ENCODE data around the gene MME. TPM values are rescaled to one million over a fixed set of nuclear protein-coding genes. Genes with fewer than 3 reads are reported as not detected.
A peak's percentile ranks its signal among the peaks of the same experiment; 100 is the strongest.

The MME gene
- total RNA-seq, 2 donors from 2014 or later: 16.5 to 52.6 TPM

- ATAC-seq (no peak), DNase-seq (no peak)
- intact Hi-C loops (cut with DNase I): no loop called here
Measured at GRCh38 chr3:155179966-155180757, 100.0 kb downstream of the MME start.

- intact Hi-C loops (cut with DNase I): no loop called here
- ATAC-seq (no peak), DNase-seq (no peak)
Measured at GRCh38 chr3:155182467-155182866, 102.3 kb downstream of the MME start.

GRCh38 chr3:155184011-155184410 is 103.9 kb downstream of the MME start:
- ATAC-seq (no peak), DNase-seq (no peak)
- intact Hi-C loops (cut with DNase I): no loop called here

GRCh38 chr3:155185631-155186071 is 105.5 kb downstream of the MME start:
- intact Hi-C loops (cut with DNase I): no loop called here
- DNase-seq: no peak
- ATAC-seq: peak in 1 of 2 donors; percentile 62

GRCh38 chr3:155188031-155188430 is 107.9 kb downstream of the MME start:
- no peak for ATAC-seq
- intact Hi-C loops (cut with DNase I): no loop called here
- no peak for DNase-seq

GRCh38 chr3:155189478-155189877 is 109.4 kb downstream of the MME start:
- DNase-seq: no peak
- no peak for ATAC-seq
- intact Hi-C loops (cut with DNase I): no loop called here

- ATAC-seq: no peak
- intact Hi-C loops (cut with DNase I): no loop called here
- no peak for DNase-seq
Measured at GRCh38 chr3:155190691-155191090, 110.6 kb downstream of the MME start.

GRCh38 chr3:155192957-155193746 is 113.0 kb downstream of the MME start:
- intact Hi-C loops (cut with DNase I): no loop called here
- ATAC-seq: no peak
- no peak for DNase-seq

- intact Hi-C loops (cut with DNase I): no loop called here
Measured at GRCh38 chr3:155193868-155194267, 113.7 kb downstream of the MME start.

GRCh38 chr3:155194973-155195957 is 115.1 kb downstream of the MME start:
- intact Hi-C loops (cut with DNase I): no loop called here
- no peak for ATAC-seq

More at GRCh38 chr3:155193868-155194267, 113.7 kb downstream of the MME start:
- DNase-seq (no peak), ATAC-seq (no peak)

GRCh38 chr3:155196131-155197021 is 116.3 kb downstream of the MME start:
- ATAC-seq (no peak), DNase-seq (no peak)
- intact Hi-C loops (cut with DNase I): no loop called here

More at GRCh38 chr3:155194973-155195957, 115.1 kb downstream of the MME start:
- no peak for DNase-seq

GRCh38 chr3:155197786-155198185 is 117.7 kb downstream of the MME start:
- intact Hi-C loops (cut with DNase I): no loop called here
- ATAC-seq (no peak), DNase-seq (no peak)

- intact Hi-C loops (cut with DNase I): no loop called here
- DNase-seq (no peak), ATAC-seq (no peak)
Measured at GRCh38 chr3:155202626-155203025, 122.5 kb downstream of the MME start.

- ATAC-seq (no peak), DNase-seq (no peak)
- intact Hi-C loops (cut with DNase I): no loop called here
Measured at GRCh38 chr3:155204851-155205250, 124.7 kb downstream of the MME start.

GRCh38 chr3:155208183-155208800 is 128.2 kb downstream of the MME start:
- ATAC-seq (no peak), DNase-seq (no peak)
- intact Hi-C loops (cut with DNase I): no loop called here

- intact Hi-C loops (cut with DNase I): no loop called here
- ATAC-seq: no peak
- no peak for DNase-seq
Measured at GRCh38 chr3:155210736-155211135, 130.6 kb downstream of the MME start.

- ATAC-seq: no peak
- intact Hi-C loops (cut with DNase I): no loop called here
- DNase-seq: no peak
Measured at GRCh38 chr3:155211266-155211665, 131.1 kb downstream of the MME start.

GRCh38 chr3:155211940-155212339 is 131.8 kb downstream of the MME start:
- intact Hi-C loops (cut with DNase I): no loop called here
- no peak for ATAC-seq
- no peak for DNase-seq
